Stimulated activated memory B cell treated with anti-CD40 and anti-IgM and Interleukin-4, amounts not matched to agents 10 μg/mL and 1 μg/mL and 100 μg/mL, for 72 hours (primary cell): ENCODE results near the gene GGTA1.
A peak's percentile ranks its signal among the peaks of the same experiment; 100 is the strongest.

Source experiments
- ATAC-seq: fragments of 150-1000 bp; cut with Tn5 transposase; 2 replicates; pipeline ENCODE4 v1.10.0; 2021
- H3K27ac Mint-ChIP-seq: one replicate; pipeline ENCODE4 v1.8.0; 2022; ENCODE audit warnings: mild to moderate bottlenecking, mixed read lengths
- H3K27me3 Mint-ChIP-seq: one replicate; pipeline ENCODE4 v1.8.0; 2022; ENCODE audit warnings: mixed read lengths
- H3K36me3 Mint-ChIP-seq: one replicate; pipeline ENCODE4 v1.8.0; 2022; ENCODE audit warnings: mixed read lengths
- H3K4me1 Mint-ChIP-seq: one replicate; pipeline ENCODE4 v1.8.0; 2022; ENCODE audit warnings: mixed read lengths
- H3K4me3 Mint-ChIP-seq: one replicate; pipeline ENCODE4 v1.8.0; 2022; ENCODE audit warnings: mild to moderate bottlenecking, moderate library complexity, mixed read lengths
- H3K9me3 Mint-ChIP-seq: one replicate; pipeline ENCODE4 v1.8.0; 2022; ENCODE audit warnings: mixed read lengths

The GGTA1 gene

GRCh38 chr9:121510766-121511550 lies 11.3 kb upstream of the GGTA1 start:
- no peak for ATAC-seq
- H3K27me3 Mint-ChIP-seq: peaks cover 29% of the 10 kb centered on the region
- no peak overlapping the region for H3K27ac Mint-ChIP-seq
- H3K36me3 Mint-ChIP-seq: no peaks in the 10 kb centered on the region
- peaks cover 7% of the 10 kb centered on the region for H3K4me1 Mint-ChIP-seq
- H3K4me3 Mint-ChIP-seq: no peak overlapping the region
- H3K9me3 Mint-ChIP-seq: peaks cover 10% of the 10 kb centered on the region

GRCh38 chr9:121509180-121509579 lies 9.5 kb upstream of the GGTA1 start:
- peaks cover 34% of the 10 kb centered on the region for H3K27me3 Mint-ChIP-seq
- no peak for ATAC-seq

GRCh38 chr9:121508415-121508814 lies 8.8 kb upstream of the GGTA1 start:
- no peaks in the 10 kb centered on the region for H3K36me3 Mint-ChIP-seq
- no peak overlapping the region for H3K27ac Mint-ChIP-seq
- H3K27me3 Mint-ChIP-seq: peaks cover 38% of the 10 kb centered on the region
- no peak for ATAC-seq
- H3K9me3 Mint-ChIP-seq: peaks cover 6% of the 10 kb centered on the region
- H3K4me1 Mint-ChIP-seq: peaks cover 6% of the 10 kb centered on the region
- H3K4me3 Mint-ChIP-seq: no peak overlapping the region

More at GRCh38 chr9:121509180-121509579, 9.5 kb upstream of the GGTA1 start:
- no peak overlapping the region for H3K27ac Mint-ChIP-seq
- H3K9me3 Mint-ChIP-seq: peaks cover 6% of the 10 kb centered on the region
- no peaks in the 10 kb centered on the region for H3K36me3 Mint-ChIP-seq
- H3K4me1 Mint-ChIP-seq: peaks cover 7% of the 10 kb centered on the region
- H3K4me3 Mint-ChIP-seq: no peak overlapping the region

GRCh38 chr9:121505903-121506735 lies 6.5 kb upstream of the GGTA1 start:
- Mint-ChIP-seq H3K36me3 (no peaks in the 10 kb centered on the region), H3K4me1 (no peaks in the 10 kb centered on the region), H3K9me3 (peaks cover 6% of the 10 kb centered on the region), H3K27ac (no peak overlapping the region), H3K4me3 (no peak overlapping the region), H3K27me3 (peaks cover 49% of the 10 kb centered on the region)
- ATAC-seq: no peak

- Mint-ChIP-seq H3K27ac (no peak overlapping the region), H3K4me1 (peaks cover 17% of the 10 kb centered on the region), H3K4me3 (no peak overlapping the region), H3K36me3 (no peaks in the 10 kb centered on the region), H3K9me3 (peaks cover 6% of the 10 kb centered on the region), H3K27me3 (peaks cover 75% of the 10 kb centered on the region)
- no peak for ATAC-seq
Measured at GRCh38 chr9:121503444-121503843, 3.8 kb upstream of the GGTA1 start.

GRCh38 chr9:121500165-121500478 lies 478 bp upstream of the GGTA1 start:
- peaks cover 28% of the 10 kb centered on the region for H3K4me1 Mint-ChIP-seq
- H3K9me3 Mint-ChIP-seq: peaks cover 9% of the 10 kb centered on the region
- H3K36me3 Mint-ChIP-seq: no peaks in the 10 kb centered on the region
- peaks cover 69% of the 10 kb centered on the region for H3K27me3 Mint-ChIP-seq
- ATAC-seq: no peak
- no peak overlapping the region for H3K27ac Mint-ChIP-seq
- peak overlapping the region; percentile 80 for H3K4me3 Mint-ChIP-seq

GRCh38 chr9:121499177-121499426 lies 542 bp downstream of the GGTA1 start:
- Mint-ChIP-seq H3K27me3 (peaks cover 60% of the 10 kb centered on the region), H3K36me3 (no peaks in the 10 kb centered on the region), H3K4me1 (peaks cover 35% of the 10 kb centered on the region), H3K27ac (no peak overlapping the region), H3K4me3 (peak overlapping the region; percentile 80), H3K9me3 (peaks cover 9% of the 10 kb centered on the region)
- peak; percentile 9 for ATAC-seq

- H3K27me3 Mint-ChIP-seq: peaks cover 55% of the 10 kb centered on the region
- peak overlapping the region; percentile 80 for H3K4me3 Mint-ChIP-seq
- peak; percentile 18 for ATAC-seq
- H3K4me1 Mint-ChIP-seq: peaks cover 39% of the 10 kb centered on the region
- H3K36me3 Mint-ChIP-seq: no peaks in the 10 kb centered on the region
- H3K27ac Mint-ChIP-seq: no peak overlapping the region
- H3K9me3 Mint-ChIP-seq: peaks cover 9% of the 10 kb centered on the region
Measured at GRCh38 chr9:121498487-121499176, 1.0 kb downstream of the GGTA1 start.

GRCh38 chr9:121498150-121498486 lies 1.5 kb downstream of the GGTA1 start:
- peaks cover 50% of the 10 kb centered on the region for H3K27me3 Mint-ChIP-seq
- H3K27ac Mint-ChIP-seq: no peak overlapping the region
- H3K4me1 Mint-ChIP-seq: peaks cover 39% of the 10 kb centered on the region
- H3K9me3 Mint-ChIP-seq: peaks cover 9% of the 10 kb centered on the region
- peak; percentile 84 for ATAC-seq
- no peaks in the 10 kb centered on the region for H3K36me3 Mint-ChIP-seq
- peak overlapping the region; percentile 80 for H3K4me3 Mint-ChIP-seq

GRCh38 chr9:121495976-121496375 lies 3.7 kb downstream of the GGTA1 start:
- no peaks in the 10 kb centered on the region for H3K36me3 Mint-ChIP-seq
- no peak overlapping the region for H3K27ac Mint-ChIP-seq
- peaks cover 39% of the 10 kb centered on the region for H3K4me1 Mint-ChIP-seq
- peaks cover 9% of the 10 kb centered on the region for H3K9me3 Mint-ChIP-seq
- no peak for ATAC-seq
- H3K27me3 Mint-ChIP-seq: peaks cover 41% of the 10 kb centered on the region
- no peak overlapping the region for H3K4me3 Mint-ChIP-seq

GRCh38 chr9:121494192-121494591 lies 5.5 kb downstream of the GGTA1 start:
- Mint-ChIP-seq H3K27ac (peak overlapping the region; percentile 30), H3K4me3 (no peak overlapping the region), H3K36me3 (no peaks in the 10 kb centered on the region), H3K4me1 (peaks cover 30% of the 10 kb centered on the region), H3K9me3 (peaks cover 9% of the 10 kb centered on the region), H3K27me3 (peaks cover 23% of the 10 kb centered on the region)
- ATAC-seq: peak; percentile 67

GRCh38 chr9:121491111-121491510 lies 8.5 kb downstream of the GGTA1 start:
- peaks cover 6% of the 10 kb centered on the region for H3K9me3 Mint-ChIP-seq
- H3K36me3 Mint-ChIP-seq: no peaks in the 10 kb centered on the region
- no peaks in the 10 kb centered on the region for H3K27me3 Mint-ChIP-seq
- no peak overlapping the region for H3K4me3 Mint-ChIP-seq
- H3K4me1 Mint-ChIP-seq: peaks cover 21% of the 10 kb centered on the region
- ATAC-seq: no peak
- no peak overlapping the region for H3K27ac Mint-ChIP-seq

GRCh38 chr9:121489344-121489743 lies 10.3 kb downstream of the GGTA1 start:
- ATAC-seq: no peak
- Mint-ChIP-seq H3K4me1 (peaks cover 35% of the 10 kb centered on the region), H3K27me3 (no peaks in the 10 kb centered on the region), H3K9me3 (no peaks in the 10 kb centered on the region), H3K36me3 (no peaks in the 10 kb centered on the region), H3K27ac (no peak overlapping the region), H3K4me3 (no peak overlapping the region)

GRCh38 chr9:121486043-121486442 lies 13.6 kb downstream of the GGTA1 start:
- no peak for ATAC-seq
- Mint-ChIP-seq H3K27ac (no peak overlapping the region), H3K9me3 (no peaks in the 10 kb centered on the region), H3K27me3 (no peaks in the 10 kb centered on the region), H3K4me3 (no peak overlapping the region), H3K36me3 (no peaks in the 10 kb centered on the region), H3K4me1 (peaks cover 27% of the 10 kb centered on the region)

- no peaks in the 10 kb centered on the region for H3K27me3 Mint-ChIP-seq
- H3K36me3 Mint-ChIP-seq: no peaks in the 10 kb centered on the region
- ATAC-seq: peak; percentile 80
- no peak overlapping the region for H3K4me3 Mint-ChIP-seq
- no peaks in the 10 kb centered on the region for H3K9me3 Mint-ChIP-seq
- H3K4me1 Mint-ChIP-seq: peaks cover 27% of the 10 kb centered on the region
- H3K27ac Mint-ChIP-seq: peak overlapping the region; percentile 31
Measured at GRCh38 chr9:121485623-121486022, 14.0 kb downstream of the GGTA1 start.
